Measurements from ENCODE around the gene MDC1. TPM values are rescaled to one million over a fixed set of nuclear protein-coding genes. Genes with fewer than 3 reads are reported as not detected.

MDC1 gene
- total and polyA plus RNA-seq, 2 of the 13 experiments (the other 11 are each of a cell fraction or from before 2014, with no cell fraction given): 8.4 to 14.0 TPM

DNA sequence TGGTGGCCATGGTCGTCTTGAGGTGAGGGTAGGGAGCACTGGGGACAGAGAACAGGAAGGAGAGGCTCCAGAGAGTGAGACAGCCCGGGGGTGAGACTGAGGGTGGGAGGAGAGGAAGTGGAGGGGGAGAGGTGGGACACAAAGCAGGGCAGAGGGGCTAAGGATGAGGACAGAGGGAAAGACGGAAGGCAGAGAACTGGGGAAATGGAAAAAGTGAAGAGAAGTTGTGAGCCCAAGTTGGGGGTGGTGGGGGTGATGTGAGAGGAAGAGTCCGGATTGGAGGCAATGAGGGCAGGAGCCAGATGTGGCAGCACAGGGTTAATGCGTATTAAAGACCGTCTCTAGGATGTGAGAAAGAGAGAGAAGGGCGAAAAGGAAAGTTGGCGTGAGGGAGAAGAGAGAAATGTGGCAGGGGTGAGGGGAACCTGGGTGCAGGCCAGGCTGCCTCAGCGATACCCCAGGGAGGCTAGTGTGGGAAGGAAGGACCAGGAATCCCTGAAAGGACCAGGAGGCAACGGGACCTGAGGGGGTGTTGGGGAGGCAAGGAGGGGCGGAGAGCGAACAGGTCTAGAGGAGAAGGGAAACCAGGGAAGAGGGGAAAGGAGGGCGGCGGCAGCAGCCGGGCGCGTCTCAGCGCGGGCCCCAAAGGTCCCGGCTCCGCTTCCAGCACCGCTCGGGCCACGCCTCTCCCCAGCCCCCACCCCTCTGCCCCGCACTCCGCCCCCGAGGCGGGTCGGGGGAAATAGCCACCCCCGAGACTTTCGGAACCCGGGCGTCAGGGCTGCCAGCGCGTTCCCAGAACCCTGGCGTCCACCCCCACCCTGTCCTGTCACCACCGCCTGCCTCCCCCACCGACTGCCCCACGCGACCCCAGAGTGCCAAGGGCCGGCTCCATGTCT lies 30.8 kb downstream of the MDC1 start, which contains the start of gene PPP1R18 (continued):
- TF ChIP-seq, protein P1, sequence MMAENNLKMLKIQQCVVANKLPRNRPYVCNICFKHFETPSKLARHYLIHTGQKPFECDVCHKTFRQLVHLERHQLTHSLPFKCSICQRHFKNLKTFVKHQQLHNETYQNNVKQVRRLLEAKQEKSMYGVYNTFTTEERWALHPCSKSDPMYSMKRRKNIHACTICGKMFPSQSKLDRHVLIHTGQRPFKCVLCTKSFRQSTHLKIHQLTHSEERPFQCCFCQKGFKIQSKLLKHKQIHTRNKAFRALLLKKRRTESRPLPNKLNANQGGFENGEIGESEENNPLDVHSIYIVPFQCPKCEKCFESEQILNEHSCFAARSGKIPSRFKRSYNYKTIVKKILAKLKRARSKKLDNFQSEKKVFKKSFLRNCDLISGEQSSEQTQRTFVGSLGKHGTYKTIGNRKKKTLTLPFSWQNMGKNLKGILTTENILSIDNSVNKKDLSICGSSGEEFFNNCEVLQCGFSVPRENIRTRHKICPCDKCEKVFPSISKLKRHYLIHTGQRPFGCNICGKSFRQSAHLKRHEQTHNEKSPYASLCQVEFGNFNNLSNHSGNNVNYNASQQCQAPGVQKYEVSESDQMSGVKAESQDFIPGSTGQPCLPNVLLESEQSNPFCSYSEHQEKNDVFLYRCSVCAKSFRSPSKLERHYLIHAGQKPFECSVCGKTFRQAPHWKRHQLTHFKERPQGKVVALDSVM (CRISPR knock-in tag; IDR thresholded peaks at IDR 0.05): no peak
- TF ChIP-seq RARG (CRISPR knock-in tag; IDR thresholded peaks at IDR 0.05; ENCODE audit: low read depth): no peak
- TF ChIP-seq, protein P2, sequence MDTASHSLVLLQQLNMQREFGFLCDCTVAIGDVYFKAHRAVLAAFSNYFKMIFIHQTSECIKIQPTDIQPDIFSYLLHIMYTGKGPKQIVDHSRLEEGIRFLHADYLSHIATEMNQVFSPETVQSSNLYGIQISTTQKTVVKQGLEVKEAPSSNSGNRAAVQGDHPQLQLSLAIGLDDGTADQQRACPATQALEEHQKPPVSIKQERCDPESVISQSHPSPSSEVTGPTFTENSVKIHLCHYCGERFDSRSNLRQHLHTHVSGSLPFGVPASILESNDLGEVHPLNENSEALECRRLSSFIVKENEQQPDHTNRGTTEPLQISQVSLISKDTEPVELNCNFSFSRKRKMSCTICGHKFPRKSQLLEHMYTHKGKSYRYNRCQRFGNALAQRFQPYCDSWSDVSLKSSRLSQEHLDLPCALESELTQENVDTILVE (CRISPR knock-in tag; IDR thresholded peaks at IDR 0.05): no peak
- no peak for TF ChIP-seq ZNF484 (CRISPR knock-in tag; IDR thresholded peaks at IDR 0.05; ENCODE audit: borderline replicate concordance, low read depth)
- TF ChIP-seq MIER2 (CRISPR knock-in tag; IDR thresholded peaks at IDR 0.05): no peak
- TF ChIP-seq, protein P3, sequence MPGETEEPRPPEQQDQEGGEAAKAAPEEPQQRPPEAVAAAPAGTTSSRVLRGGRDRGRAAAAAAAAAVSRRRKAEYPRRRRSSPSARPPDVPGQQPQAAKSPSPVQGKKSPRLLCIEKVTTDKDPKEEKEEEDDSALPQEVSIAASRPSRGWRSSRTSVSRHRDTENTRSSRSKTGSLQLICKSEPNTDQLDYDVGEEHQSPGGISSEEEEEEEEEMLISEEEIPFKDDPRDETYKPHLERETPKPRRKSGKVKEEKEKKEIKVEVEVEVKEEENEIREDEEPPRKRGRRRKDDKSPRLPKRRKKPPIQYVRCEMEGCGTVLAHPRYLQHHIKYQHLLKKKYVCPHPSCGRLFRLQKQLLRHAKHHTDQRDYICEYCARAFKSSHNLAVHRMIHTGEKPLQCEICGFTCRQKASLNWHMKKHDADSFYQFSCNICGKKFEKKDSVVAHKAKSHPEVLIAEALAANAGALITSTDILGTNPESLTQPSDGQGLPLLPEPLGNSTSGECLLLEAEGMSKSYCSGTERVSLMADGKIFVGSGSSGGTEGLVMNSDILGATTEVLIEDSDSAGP (CRISPR knock-in tag; IDR thresholded peaks at IDR 0.05; ENCODE audit: borderline replicate concordance): no peak
- TF ChIP-seq ZNF747 (CRISPR knock-in tag; IDR thresholded peaks at IDR 0.05; ENCODE audit: borderline replicate concordance): no peak
- TF ChIP-seq, protein P4, sequence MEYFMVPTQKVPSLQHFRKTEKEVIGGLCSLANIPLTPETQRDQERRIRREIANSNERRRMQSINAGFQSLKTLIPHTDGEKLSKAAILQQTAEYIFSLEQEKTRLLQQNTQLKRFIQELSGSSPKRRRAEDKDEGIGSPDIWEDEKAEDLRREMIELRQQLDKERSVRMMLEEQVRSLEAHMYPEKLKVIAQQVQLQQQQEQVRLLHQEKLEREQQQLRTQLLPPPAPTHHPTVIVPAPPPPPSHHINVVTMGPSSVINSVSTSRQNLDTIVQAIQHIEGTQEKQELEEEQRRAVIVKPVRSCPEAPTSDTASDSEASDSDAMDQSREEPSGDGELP (IDR thresholded peaks at IDR 0.05; ENCODE audit: borderline replicate concordance, low read depth): no peak
- TF ChIP-seq ZNF33B (CRISPR knock-in tag; IDR thresholded peaks at IDR 0.05): no peak
- TF ChIP-seq, protein P5, sequence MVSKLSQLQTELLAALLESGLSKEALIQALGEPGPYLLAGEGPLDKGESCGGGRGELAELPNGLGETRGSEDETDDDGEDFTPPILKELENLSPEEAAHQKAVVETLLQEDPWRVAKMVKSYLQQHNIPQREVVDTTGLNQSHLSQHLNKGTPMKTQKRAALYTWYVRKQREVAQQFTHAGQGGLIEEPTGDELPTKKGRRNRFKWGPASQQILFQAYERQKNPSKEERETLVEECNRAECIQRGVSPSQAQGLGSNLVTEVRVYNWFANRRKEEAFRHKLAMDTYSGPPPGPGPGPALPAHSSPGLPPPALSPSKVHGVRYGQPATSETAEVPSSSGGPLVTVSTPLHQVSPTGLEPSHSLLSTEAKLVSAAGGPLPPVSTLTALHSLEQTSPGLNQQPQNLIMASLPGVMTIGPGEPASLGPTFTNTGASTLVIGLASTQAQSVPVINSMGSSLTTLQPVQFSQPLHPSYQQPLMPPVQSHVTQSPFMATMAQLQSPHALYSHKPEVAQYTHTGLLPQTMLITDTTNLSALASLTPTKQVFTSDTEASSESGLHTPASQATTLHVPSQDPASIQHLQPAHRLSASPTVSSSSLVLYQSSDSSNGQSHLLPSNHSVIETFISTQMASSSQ (IDR thresholded peaks at IDR 0.05; ENCODE audit: low read depth): no peak
- TF ChIP-seq, protein P5 (CRISPR knock-in tag; IDR thresholded peaks at IDR 0.05; ENCODE audit: borderline replicate concordance): 0 out of 2 replicates have a peak, but pooled peaks have one; percentile 48
- TF ChIP-seq, protein P6, sequence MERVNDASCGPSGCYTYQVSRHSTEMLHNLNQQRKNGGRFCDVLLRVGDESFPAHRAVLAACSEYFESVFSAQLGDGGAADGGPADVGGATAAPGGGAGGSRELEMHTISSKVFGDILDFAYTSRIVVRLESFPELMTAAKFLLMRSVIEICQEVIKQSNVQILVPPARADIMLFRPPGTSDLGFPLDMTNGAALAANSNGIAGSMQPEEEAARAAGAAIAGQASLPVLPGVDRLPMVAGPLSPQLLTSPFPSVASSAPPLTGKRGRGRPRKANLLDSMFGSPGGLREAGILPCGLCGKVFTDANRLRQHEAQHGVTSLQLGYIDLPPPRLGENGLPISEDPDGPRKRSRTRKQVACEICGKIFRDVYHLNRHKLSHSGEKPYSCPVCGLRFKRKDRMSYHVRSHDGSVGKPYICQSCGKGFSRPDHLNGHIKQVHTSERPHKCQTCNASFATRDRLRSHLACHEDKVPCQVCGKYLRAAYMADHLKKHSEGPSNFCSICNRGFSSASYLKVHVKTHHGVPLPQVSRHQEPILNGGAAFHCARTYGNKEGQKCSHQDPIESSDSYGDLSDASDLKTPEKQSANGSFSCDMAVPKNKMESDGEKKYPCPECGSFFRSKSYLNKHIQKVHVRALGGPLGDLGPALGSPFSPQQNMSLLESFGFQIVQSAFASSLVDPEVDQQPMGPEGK (CRISPR knock-in tag; IDR thresholded peaks at IDR 0.05): peak; percentile 14; the same call in 1 of the 2 replicates
- TF ChIP-seq PHF5A (CRISPR knock-in tag; IDR thresholded peaks at IDR 0.05; ENCODE audit: low read depth, unreplicated experiment): no peak

Measured in HepG2 (cell line).